ENCODE results near the gene PTPRU.

The PTPRU gene

DNA sequence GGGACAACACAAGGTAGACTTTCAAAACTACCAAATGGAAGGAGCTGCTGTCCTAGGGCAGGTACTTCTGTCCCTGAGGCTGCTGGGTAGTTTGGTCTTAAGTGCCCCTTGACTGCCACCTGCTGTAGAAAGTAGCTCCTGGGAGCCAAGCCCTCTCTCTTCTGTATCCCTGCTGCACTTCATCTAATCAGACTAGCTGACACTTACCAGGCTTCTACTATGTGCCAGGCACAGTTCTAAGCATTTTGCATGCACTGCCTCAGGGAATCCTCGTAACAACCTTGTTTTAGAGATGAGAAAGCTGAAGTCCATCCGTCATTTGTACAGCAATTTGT, 38.8 kb upstream of the PTPRU start:
- no peak overlapping the region for H3K4me3 ChIP-seq (replicated peaks; ENCODE audit: low read depth, low read length)
- no peak for DNase-seq (ENCODE audit: extremely low read depth, low read depth)
- TF ChIP-seq, protein P1, sequence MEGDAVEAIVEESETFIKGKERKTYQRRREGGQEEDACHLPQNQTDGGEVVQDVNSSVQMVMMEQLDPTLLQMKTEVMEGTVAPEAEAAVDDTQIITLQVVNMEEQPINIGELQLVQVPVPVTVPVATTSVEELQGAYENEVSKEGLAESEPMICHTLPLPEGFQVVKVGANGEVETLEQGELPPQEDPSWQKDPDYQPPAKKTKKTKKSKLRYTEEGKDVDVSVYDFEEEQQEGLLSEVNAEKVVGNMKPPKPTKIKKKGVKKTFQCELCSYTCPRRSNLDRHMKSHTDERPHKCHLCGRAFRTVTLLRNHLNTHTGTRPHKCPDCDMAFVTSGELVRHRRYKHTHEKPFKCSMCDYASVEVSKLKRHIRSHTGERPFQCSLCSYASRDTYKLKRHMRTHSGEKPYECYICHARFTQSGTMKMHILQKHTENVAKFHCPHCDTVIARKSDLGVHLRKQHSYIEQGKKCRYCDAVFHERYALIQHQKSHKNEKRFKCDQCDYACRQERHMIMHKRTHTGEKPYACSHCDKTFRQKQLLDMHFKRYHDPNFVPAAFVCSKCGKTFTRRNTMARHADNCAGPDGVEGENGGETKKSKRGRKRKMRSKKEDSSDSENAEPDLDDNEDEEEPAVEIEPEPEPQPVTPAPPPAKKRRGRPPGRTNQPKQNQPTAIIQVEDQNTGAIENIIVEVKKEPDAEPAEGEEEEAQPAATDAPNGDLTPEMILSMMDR (IDR thresholded peaks at IDR 0.05; ENCODE audit: low read depth, low read length, missing control alignments), result peak; percentile 54

DNA sequence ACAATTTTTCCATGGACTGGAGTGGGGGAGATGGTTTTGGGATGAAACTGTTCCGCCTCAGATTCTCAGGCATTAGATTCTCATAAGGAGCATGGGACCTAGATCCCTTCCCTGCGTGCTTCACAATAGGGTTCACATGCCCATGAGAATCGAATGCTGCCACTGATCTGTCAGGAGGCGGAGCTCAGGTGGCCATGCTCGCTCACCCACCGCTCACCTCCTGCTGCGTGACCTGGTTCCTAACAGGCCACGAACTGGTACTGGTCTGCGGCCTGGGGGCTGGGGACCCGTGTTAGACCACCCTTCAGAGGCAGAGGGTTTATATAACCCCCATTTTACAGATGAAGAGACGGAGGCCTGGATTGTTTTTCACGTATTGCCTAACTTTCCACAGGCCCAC, 38.3 kb upstream of the PTPRU start:
- no peak overlapping the region for H3K4me3 ChIP-seq (replicated peaks; ENCODE audit: low read depth, low read length)
- TF ChIP-seq, protein P1 (IDR thresholded peaks at IDR 0.05; ENCODE audit: low read depth, low read length, missing control alignments), result no peak
- DNase-seq (ENCODE audit: extremely low read depth, low read depth), result no peak

DNA sequence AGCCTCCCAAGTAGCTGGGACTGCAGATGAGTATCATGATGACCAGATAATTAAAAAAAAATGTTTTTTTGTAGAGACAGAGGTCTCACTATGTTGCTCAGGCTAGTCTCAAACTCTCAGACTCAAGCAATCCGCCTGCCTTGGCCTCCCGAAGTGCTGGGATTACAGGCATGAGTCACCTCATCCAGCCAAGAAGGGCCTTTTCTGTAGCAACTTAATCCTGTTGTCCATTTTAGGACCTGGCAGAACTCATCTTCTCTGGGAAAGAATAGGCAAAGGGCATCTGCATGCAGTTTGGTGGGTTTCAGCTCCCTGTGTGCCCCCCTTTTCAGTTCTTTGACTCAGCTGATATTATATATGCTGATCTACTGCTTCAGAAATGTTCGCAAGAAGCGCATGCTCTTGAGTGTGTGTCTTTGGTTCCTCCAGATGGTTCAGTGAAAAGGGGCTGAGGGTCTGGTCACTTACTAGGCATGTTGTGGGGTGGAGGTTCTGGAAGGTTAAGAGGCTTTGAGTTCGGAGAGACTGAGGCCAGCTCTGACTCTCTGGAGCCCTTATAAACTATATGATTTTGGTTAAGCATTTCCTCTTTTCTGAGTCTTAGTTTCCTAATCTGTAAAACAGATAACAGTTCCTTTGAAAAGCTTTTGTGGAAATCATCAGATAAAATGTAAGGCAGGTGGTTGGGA, 35.3 kb upstream of the PTPRU start:
- H3K4me3 ChIP-seq (replicated peaks; ENCODE audit: low read depth, low read length), result no peak overlapping the region
- no peak for DNase-seq (ENCODE audit: extremely low read depth, low read depth)
- TF ChIP-seq, protein P1 (IDR thresholded peaks at IDR 0.05; ENCODE audit: low read depth, low read length, missing control alignments), result no peak

DNA sequence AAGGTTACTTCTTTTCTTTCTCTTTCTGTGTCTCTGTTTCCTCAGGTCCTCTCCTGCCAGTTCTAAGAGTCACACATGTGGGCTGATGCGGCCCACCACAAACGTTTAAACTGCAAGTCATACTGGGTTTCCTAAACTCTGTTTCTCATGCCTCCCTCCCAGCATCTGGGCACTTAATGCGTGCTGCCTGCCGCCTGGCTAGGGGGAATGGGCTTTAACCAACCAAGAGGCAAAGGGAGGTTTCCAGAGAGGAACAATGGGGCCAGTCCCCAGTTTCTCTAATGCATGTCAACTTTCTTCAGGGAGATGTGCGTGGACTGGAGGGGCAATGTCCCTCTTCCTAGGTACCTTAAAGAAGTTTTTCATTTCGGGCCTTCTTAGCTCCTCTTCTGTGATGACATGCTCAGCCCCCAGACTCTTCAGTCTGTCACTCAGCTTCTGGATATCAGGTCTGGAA, 34.7 kb upstream of the PTPRU start:
- H3K4me3 ChIP-seq (replicated peaks; ENCODE audit: low read depth, low read length), result no peak overlapping the region
- DNase-seq (ENCODE audit: extremely low read depth, low read depth), result no peak
- TF ChIP-seq, protein P1 (IDR thresholded peaks at IDR 0.05; ENCODE audit: low read depth, low read length, missing control alignments), result no peak

DNA sequence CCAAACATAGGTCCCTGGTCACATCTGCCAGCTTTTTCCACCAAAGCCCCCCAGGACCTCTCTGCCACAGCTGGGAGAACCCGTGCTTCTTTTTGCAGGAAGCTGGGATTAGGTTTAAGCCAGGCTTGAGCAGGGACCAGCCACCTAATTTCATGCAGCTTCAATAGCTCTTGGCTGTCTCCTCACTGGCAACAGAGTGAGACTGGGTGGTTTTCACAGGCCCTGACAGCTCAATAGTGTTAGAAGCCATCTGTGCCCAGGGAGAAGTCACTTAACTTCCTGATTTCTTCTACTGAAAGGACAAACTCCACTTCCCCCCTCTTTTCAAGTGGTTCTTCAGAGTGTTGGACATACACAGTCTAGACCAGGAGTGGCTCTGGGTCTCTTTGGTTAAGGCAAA, 34.3 kb upstream of the PTPRU start:
- DNase-seq (ENCODE audit: extremely low read depth, low read depth), result no peak
- H3K4me3 ChIP-seq (replicated peaks; ENCODE audit: low read depth, low read length), result no peak overlapping the region
- TF ChIP-seq, protein P1 (IDR thresholded peaks at IDR 0.05; ENCODE audit: low read depth, low read length, missing control alignments), result no peak

DNA sequence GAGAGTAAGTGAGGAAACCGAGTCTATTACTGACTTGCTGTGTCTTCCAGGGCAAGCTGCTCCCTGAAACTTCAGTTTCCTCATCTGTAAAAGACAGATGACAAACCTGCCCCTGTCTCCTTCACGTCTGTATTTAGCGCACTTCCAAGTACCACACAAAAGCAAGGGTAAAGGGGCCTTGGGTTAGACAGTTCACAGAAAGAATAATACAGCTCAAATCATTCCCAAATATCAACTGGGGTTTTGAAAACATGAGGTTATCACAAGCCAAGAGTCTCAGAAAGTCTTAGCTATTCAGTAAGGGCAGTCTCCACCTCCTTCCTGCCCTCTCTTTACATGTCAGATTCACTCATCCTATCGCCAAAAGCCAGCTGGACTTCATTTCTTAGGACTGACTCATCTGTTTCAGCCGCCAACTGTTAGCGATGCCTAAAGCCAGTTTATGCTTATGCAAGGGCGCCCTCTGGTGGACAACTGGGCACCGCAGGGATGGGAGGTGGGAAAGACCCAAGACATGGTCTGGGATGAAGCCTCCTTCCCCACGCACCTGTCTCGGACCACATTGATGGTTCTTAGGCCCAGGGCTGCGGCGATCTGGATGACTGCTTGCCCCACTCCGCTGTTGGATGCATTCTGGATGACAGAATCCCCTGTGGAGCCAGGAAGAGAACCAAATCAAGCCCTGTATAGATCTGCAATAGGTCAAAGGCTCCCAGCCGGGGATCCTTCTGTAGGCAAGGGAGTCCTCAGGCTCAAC, 33.6 kb upstream of the PTPRU start:
- H3K4me3 ChIP-seq (replicated peaks; ENCODE audit: low read depth, low read length), result no peak overlapping the region
- TF ChIP-seq, protein P1 (IDR thresholded peaks at IDR 0.05; ENCODE audit: low read depth, low read length, missing control alignments), result peak; percentile 99

More for the DNA sequence above, 33.6 kb upstream of the PTPRU start:
- DNase-seq (ENCODE audit: extremely low read depth, low read depth), result peak; percentile 98
